SJSA1 (cell line): ENCODE results near the gene NANOS3. TPM values are rescaled to one million over a fixed set of nuclear protein-coding genes. Genes with fewer than 3 reads are reported as not detected.

Experiments used
- DNase-seq, 2 experiments: peaks; one replicate each; pipeline ENCODE4 v3.0.0-alpha.2; 2015 to 2020; ENCODE audit warnings: low spot score in 2 of 2, low read depth in 1 of 2
- H3K27ac ChIP-seq: fragments of 250-450 bp; sonication (Bioruptor Pico); 2 replicates; pipeline ENCODE4 v1.5.1; 2020; ENCODE audit warnings: mild to moderate bottlenecking, moderate library complexity
- H3K27me3 ChIP-seq: fragments of 250-450 bp; sonication (Bioruptor Pico); replicated peaks from 2 replicates; pipeline ENCODE4 v1.5.1; 2020; ENCODE audit warnings: mild to moderate bottlenecking, moderate library complexity
- H3K36me3 ChIP-seq: fragments of 250-450 bp; sonication (Bioruptor Pico); 2 replicates; pipeline ENCODE4 v1.5.1; 2020; ENCODE audit warnings: mild to moderate bottlenecking
- H3K4me1 ChIP-seq: fragments of 250-450 bp; sonication (Bioruptor Pico); replicated peaks from 2 replicates; pipeline ENCODE4 v1.6.1; 2021; ENCODE audit warnings: mild to moderate bottlenecking
- H3K4me3 ChIP-seq: fragments of 250-450 bp; sonication (Bioruptor Pico); 2 replicates; pipeline ENCODE4 v1.5.1; 2020; ENCODE audit warnings: mild to moderate bottlenecking
- H3K9me3 ChIP-seq: fragments of 250-450 bp; sonication (Bioruptor Pico); replicated peaks from 2 replicates; pipeline ENCODE4 v1.5.1; 2020; ENCODE audit warnings: mild to moderate bottlenecking
- total RNA-seq: library from RNA; depleted of rRNA; stranded (reverse); fragments of >200 nt; shearing (Covaris generic); gene quantifications from 2 replicates; pipeline ENCODE4 v1.2.3, GENCODE V29; 2014

The NANOS3 gene
- total RNA-seq, 1 experiment from 2014 or later, result 0.50 TPM

DNA sequence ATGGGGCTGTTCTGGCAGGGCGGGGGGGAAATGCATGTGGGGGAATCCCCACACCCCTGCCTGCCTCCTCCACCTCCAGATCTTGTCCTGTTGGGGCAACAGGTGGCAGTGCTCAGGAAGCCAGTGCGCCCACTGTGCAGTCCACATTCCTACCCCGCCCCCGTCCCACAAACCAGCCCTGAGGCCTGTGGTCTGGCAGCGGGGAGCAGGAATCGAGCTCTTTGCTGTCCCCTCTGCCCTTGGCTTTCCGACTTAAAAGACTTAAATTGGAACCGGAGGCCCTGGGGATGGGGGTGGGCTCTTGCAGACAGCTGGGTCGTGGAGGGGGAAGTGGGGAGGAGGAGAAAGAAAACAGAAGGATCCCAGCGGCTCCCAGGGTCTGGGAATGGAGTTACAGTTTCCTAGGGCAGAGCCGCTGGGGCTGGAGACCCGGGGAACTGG, 4.3 kb downstream of the NANOS3 start:
- Histone ChIP-seq H3K9me3 (no peaks in the 10 kb centered on the region), H3K36me3 (no peaks in the 10 kb centered on the region), H3K4me1 (peaks cover 14% of the 10 kb centered on the region), H3K4me3 (no peak overlapping the region), H3K27me3 (no peaks in the 10 kb centered on the region), H3K27ac (no peak overlapping the region)
- no peak for DNase-seq

DNA sequence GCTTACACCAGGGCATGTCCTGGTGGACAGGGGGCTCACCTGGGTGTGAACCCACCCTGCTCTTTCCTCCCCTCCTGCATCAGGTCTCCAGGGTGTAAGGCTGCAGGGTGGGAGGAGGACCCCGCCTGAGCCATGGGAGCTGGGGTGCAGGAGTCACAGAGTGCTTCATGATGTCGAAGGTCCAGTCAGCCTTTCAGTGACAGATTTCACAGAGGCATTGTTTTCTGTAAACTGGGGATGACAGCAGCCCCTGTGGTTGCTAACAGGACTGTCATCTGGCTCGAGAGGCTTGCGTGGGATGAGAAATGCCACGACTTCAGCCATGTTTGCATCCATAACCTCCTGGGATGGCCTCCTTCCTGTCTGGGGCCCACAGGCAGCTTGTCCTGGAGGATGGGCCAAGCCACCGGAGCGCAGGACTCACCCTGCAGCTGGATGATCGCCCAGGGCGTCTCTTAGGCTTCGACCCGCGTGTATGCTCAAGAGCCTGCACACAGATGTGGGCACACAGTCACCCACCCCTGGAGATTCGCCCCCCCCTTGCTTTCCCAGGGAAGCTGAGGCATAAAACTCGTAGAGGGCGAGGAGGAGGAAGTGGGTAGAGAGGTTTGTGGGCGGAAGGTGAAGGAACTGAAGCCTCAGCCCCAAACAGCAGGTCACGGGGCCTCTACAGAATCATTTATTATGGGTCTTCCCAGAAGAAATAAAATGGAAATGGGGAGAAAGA, 4.9 kb downstream of the NANOS3 start:
- H3K9me3 ChIP-seq, result no peaks in the 10 kb centered on the region
- H3K27me3 ChIP-seq, result no peaks in the 10 kb centered on the region
- peaks cover 14% of the 10 kb centered on the region for H3K4me1 ChIP-seq
- no peak overlapping the region for H3K27ac ChIP-seq
- DNase-seq, result no peak
- no peak overlapping the region for H3K4me3 ChIP-seq
- H3K36me3 ChIP-seq, result no peaks in the 10 kb centered on the region

DNA sequence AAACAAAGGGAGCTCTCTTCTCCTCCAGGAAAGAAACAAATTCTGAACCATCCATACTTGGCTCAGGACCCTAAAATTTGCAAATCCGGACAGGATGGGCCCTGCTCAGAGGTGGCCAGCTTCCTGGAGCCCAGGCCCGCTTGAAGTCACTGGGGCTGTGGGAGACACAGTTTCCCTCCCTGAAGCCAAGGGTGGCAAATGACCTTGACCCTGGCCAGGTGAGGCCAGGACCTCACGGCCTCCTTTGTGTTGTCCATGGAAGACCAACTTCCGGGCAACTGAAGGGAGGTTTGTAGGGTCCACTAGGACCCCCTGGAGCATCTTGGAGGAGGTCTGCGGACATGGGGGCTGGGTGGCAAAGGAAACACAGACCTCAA, 5.5 kb downstream of the NANOS3 start:
- no peaks in the 10 kb centered on the region for H3K9me3 ChIP-seq
- H3K4me3 ChIP-seq, result no peak overlapping the region
- no peak overlapping the region for H3K27ac ChIP-seq
- no peak for DNase-seq
- H3K36me3 ChIP-seq, result no peaks in the 10 kb centered on the region
- peaks cover 14% of the 10 kb centered on the region for H3K4me1 ChIP-seq
- H3K27me3 ChIP-seq, result no peaks in the 10 kb centered on the region

- DNase-seq, result no peak
- no peaks in the 10 kb centered on the region for H3K36me3 ChIP-seq
- peaks cover 14% of the 10 kb centered on the region for H3K4me1 ChIP-seq
- no peaks in the 10 kb centered on the region for H3K27me3 ChIP-seq
- no peaks in the 10 kb centered on the region for H3K9me3 ChIP-seq
- no peak overlapping the region for H3K4me3 ChIP-seq
- H3K27ac ChIP-seq, result no peak overlapping the region
Observed at GRCh38 chr19:13882836-13883235, 5.9 kb downstream of the NANOS3 start.

GRCh38 chr19:13883516-13884064, 6.7 kb downstream of the NANOS3 start:
- H3K36me3 ChIP-seq, result no peaks in the 10 kb centered on the region
- DNase-seq, result no peak
- peaks cover 14% of the 10 kb centered on the region for H3K4me1 ChIP-seq

DNA sequence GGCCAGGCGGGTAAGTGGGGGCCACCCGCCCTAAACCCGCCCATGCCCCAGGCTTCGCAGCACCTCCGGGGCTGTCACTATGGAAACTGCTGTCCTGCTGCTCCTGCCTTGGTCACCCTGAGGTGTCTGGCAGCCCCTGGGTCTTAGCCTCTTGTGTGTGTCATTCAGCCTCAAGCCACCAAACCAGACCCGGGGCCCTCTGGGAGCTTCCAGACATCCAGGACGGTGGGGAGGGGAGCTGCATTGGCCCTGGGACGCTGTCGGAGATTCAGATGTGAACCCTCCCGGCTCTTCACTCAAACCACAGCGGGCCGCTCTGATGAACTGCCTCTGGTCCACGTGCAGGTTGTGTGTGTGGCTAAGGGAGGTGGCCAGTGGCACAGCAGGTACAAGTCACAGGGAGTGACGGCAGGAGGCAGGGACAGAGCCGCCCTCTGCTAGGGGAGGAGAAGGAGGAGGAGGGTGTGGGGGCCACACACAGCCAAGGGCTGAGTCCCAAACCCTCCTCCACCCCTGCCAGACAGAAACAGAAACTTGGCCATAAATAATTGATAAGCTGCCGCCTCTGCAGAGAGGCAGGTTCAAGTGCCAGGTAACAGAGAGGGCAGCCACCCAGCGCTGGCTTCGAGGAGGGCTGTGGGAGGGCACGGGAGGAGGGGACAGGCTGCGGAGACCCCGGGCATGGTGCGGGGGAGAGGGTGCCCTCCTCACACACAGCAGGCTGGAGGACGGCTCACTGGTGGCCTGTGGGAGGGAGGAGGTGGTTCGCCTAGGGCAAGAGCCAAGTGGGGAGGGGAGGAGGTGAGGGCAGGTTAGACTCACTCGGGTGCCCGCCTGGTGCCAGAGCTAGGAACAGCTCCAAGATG, 8.0 kb downstream of the NANOS3 start:
- Histone ChIP-seq H3K27ac (no peak overlapping the region), H3K4me3 (no peak overlapping the region), H3K9me3 (no peaks in the 10 kb centered on the region), H3K36me3 (no peaks in the 10 kb centered on the region), H3K27me3 (no peaks in the 10 kb centered on the region), H3K4me1 (peaks cover 11% of the 10 kb centered on the region)
- no peak for DNase-seq

More at GRCh38 chr19:13883516-13884064, 6.7 kb downstream of the NANOS3 start:
- H3K9me3 ChIP-seq, result no peaks in the 10 kb centered on the region
- no peaks in the 10 kb centered on the region for H3K27me3 ChIP-seq
- H3K4me3 ChIP-seq, result no peak overlapping the region
- no peak overlapping the region for H3K27ac ChIP-seq

GRCh38 chr19:13885826-13886365, 9.0 kb downstream of the NANOS3 start:
- H3K27me3 ChIP-seq, result no peaks in the 10 kb centered on the region
- no peak overlapping the region for H3K4me3 ChIP-seq
- H3K27ac ChIP-seq, result no peak overlapping the region
- DNase-seq, result no peak
- H3K4me1 ChIP-seq, result peaks cover 3% of the 10 kb centered on the region
- no peaks in the 10 kb centered on the region for H3K9me3 ChIP-seq
- no peaks in the 10 kb centered on the region for H3K36me3 ChIP-seq

DNA sequence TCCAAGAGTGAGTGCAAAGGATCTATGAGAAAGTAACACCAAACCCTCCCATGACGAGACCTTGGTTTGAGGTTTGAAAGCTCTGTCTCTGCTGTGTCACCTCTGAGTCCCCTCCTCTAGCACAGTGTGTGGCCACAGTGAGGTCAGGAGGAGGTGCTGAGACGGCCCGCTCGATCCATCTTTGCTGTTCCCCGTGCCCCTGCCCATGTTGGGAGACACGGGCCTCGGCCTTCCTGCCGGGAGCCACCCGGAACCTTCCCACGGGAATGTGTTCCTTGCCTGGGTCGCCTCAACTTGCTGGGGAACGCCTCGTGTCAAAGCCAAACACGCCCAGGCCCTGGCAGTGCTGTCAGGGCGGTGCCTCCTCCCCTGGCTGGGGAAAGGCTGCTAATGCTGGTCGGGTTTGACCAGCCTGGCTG, 10.1 kb downstream of the NANOS3 start:
- Histone ChIP-seq H3K27ac (no peak overlapping the region), H3K4me3 (no peak overlapping the region), H3K27me3 (no peaks in the 10 kb centered on the region), H3K9me3 (no peaks in the 10 kb centered on the region), H3K36me3 (no peaks in the 10 kb centered on the region), H3K4me1 (no peaks in the 10 kb centered on the region)
- no peak for DNase-seq

DNA sequence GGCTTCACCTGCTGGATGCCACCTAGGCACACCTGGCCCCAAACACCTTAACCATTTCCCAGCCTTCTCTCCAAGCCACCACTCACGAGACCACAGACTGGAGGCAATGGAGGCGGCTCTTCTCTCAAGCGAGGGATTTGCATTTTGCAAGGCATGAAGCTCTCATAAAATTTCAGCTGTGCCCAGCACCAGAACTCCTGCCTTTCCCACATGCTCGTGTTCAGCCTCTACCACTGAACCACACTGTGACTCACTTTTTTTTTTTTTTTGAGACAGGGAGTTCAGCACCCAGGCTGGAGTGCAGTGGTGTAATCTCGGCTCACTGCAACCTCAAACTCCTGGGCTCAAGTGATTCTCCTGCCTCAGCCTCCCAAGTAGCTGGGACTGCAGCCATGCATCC, 10.6 kb downstream of the NANOS3 start:
- no peak overlapping the region for H3K27ac ChIP-seq
- DNase-seq, result no peak
- no peaks in the 10 kb centered on the region for H3K4me1 ChIP-seq
- no peaks in the 10 kb centered on the region for H3K9me3 ChIP-seq
- no peaks in the 10 kb centered on the region for H3K27me3 ChIP-seq
- H3K4me3 ChIP-seq, result no peak overlapping the region
- no peaks in the 10 kb centered on the region for H3K36me3 ChIP-seq

DNA sequence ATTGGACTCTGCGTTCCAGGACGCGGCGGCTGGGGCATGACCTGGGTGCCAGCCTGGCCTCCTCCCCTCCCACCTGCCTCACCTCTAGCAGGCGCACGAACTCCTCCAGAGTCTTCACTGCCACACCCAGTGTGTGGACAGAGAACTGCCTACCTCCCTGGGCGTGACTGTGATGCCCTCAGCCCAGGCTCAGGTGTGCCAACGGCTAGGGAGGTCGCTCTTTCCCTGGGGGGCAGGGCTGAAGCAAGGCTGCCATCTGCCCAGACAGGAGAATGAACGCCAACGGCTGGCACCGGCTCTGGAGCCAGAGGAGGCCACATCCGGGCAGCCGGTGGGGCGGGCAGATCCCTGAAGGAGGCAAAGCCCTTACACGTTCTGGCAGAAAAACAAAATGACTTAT, 11.3 kb downstream of the NANOS3 start:
- no peaks in the 10 kb centered on the region for H3K9me3 ChIP-seq
- H3K27me3 ChIP-seq, result no peaks in the 10 kb centered on the region
- H3K4me1 ChIP-seq, result no peaks in the 10 kb centered on the region
- H3K27ac ChIP-seq, result no peak overlapping the region
- no peaks in the 10 kb centered on the region for H3K36me3 ChIP-seq
- H3K4me3 ChIP-seq, result no peak overlapping the region
- no peak for DNase-seq

GRCh38 chr19:13890136-13890535, 13.2 kb downstream of the NANOS3 start:
- H3K4me1 ChIP-seq, result no peaks in the 10 kb centered on the region
- H3K27ac ChIP-seq, result no peak overlapping the region
- H3K4me3 ChIP-seq, result no peak overlapping the region
- H3K27me3 ChIP-seq, result no peaks in the 10 kb centered on the region
- H3K9me3 ChIP-seq, result no peaks in the 10 kb centered on the region
- no peak for DNase-seq
- H3K36me3 ChIP-seq, result no peaks in the 10 kb centered on the region

- no peaks in the 10 kb centered on the region for H3K4me1 ChIP-seq
- no peaks in the 10 kb centered on the region for H3K9me3 ChIP-seq
- H3K36me3 ChIP-seq, result no peaks in the 10 kb centered on the region
- H3K27me3 ChIP-seq, result no peaks in the 10 kb centered on the region
- no peak overlapping the region for H3K4me3 ChIP-seq
- no peak overlapping the region for H3K27ac ChIP-seq
- no peak for DNase-seq
Observed at GRCh38 chr19:13892870-13893269, 15.9 kb downstream of the NANOS3 start.

DNA sequence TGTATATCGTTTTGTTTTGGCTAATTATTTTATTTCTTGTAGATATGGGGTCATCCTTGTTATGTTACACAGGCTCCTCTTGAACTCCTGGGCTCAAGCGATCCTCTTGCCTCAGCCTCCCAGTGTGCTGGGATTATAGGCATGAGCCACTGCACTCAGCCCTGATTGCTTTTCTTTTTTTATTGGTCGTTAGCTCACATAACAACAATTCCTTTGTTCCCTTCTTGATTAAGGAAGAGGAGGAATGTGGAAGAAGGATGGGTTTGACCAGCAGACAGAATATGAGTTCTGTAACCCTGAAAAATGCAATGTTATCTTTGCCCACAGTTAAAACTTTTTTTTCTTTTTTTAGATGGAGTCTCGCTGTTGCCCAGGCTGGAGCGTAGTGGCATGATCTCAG, 17.6 kb downstream of the NANOS3 start:
- no peaks in the 10 kb centered on the region for H3K27me3 ChIP-seq
- peaks cover 5% of the 10 kb centered on the region for H3K4me1 ChIP-seq
- DNase-seq, result no peak
- H3K36me3 ChIP-seq, result no peaks in the 10 kb centered on the region
- no peaks in the 10 kb centered on the region for H3K9me3 ChIP-seq
- no peak overlapping the region for H3K4me3 ChIP-seq
- no peak overlapping the region for H3K27ac ChIP-seq

- H3K9me3 ChIP-seq, result no peaks in the 10 kb centered on the region
- H3K4me3 ChIP-seq, result no peak overlapping the region
- H3K36me3 ChIP-seq, result no peaks in the 10 kb centered on the region
- H3K27me3 ChIP-seq, result no peaks in the 10 kb centered on the region
- DNase-seq, result no peak
- peaks cover 13% of the 10 kb centered on the region for H3K4me1 ChIP-seq
- no peak overlapping the region for H3K27ac ChIP-seq
Observed at GRCh38 chr19:13896227-13896626, 19.3 kb downstream of the NANOS3 start.
